OCI-LY1 (cell line): ENCODE results near the gene NDST4.

Source experiments
- H2AFZ ChIP-seq: fragments of 200-600 bp; sonication (generic), shearing (Covaris generic); 2 replicates; pipeline ENCODE4 v1.6.0; 2014; ENCODE audit warnings: antibody characterized with exemption, mild to moderate bottlenecking, low read length
- H3F3A ChIP-seq: fragments of 200-600 bp; sonication (generic), shearing (Covaris generic); 2 replicates; pipeline ENCODE4 v1.6.0; 2014; ENCODE audit warnings: mild to moderate bottlenecking, antibody characterized with exemption, low read length, moderate library complexity; ENCODE audit not compliant: insufficient read depth
- H3K27ac ChIP-seq: fragments of 200-600 bp; sonication (generic); 2 replicates; pipeline ENCODE4 v1.5.1; 2014; ENCODE audit warnings: low read length, mixed run types, mild to moderate bottlenecking, low read depth; ENCODE audit not compliant: poor library complexity, severe bottlenecking
- H3K27me3 ChIP-seq: fragments of 200-600 bp; sonication (generic); 2 replicates; pipeline ENCODE4 v1.6.0; 2014; ENCODE audit warnings: antibody characterized with exemption, mild to moderate bottlenecking, low read length, moderate library complexity; ENCODE audit not compliant: insufficient read depth
- H3K36me3 ChIP-seq: fragments of 200-600 bp; sonication (generic); 2 replicates; pipeline ENCODE4 v1.6.1; 2014; ENCODE audit warnings: mild to moderate bottlenecking, antibody characterized with exemption, low read length, moderate library complexity, mixed read lengths; ENCODE audit not compliant: insufficient read depth
- H3K4me1 ChIP-seq: fragments of 200-600 bp; sonication (generic); 2 replicates; pipeline ENCODE4 v1.5.1; 2014; ENCODE audit warnings: mild to moderate bottlenecking, low read length, moderate library complexity; ENCODE audit not compliant: insufficient read depth, severe bottlenecking
- H3K4me2 ChIP-seq: fragments of 200-600 bp; sonication (generic), shearing (Covaris generic); 2 replicates; pipeline ENCODE4 v1.6.1; 2014; ENCODE audit warnings: low read length
- H3K4me3 ChIP-seq: fragments of 200-600 bp; sonication (generic); 2 replicates; pipeline ENCODE4 v1.5.1; 2014; ENCODE audit warnings: low read length, low read depth, mild to moderate bottlenecking, mixed read lengths; ENCODE audit not compliant: poor library complexity, severe bottlenecking
- H3K79me2 ChIP-seq: fragments of 200-600 bp; shearing (Covaris generic); 2 replicates; pipeline ENCODE4 v1.6.1; 2016; ENCODE audit warnings: mixed run types, low read length, mixed read lengths; ENCODE audit not compliant: insufficient read depth
- H3K9ac ChIP-seq: fragments of 200-600 bp; sonication (generic), shearing (Covaris generic); 2 replicates; pipeline ENCODE4 v1.6.1; 2014; ENCODE audit warnings: mild to moderate bottlenecking, low read length, mixed read lengths
- H3K9me2 ChIP-seq: fragments of 200-600 bp; sonication (generic), shearing (Covaris generic); 2 replicates; pipeline ENCODE4 v1.6.1; 2014; ENCODE audit warnings: low read depth, mild to moderate bottlenecking, low read length, mixed read lengths
- H3K9me3 ChIP-seq: fragments of 200-600 bp; shearing (Covaris generic); 2 replicates; pipeline ENCODE4 v1.6.1; 2014; ENCODE audit warnings: low read length, mixed read lengths
- H4K20me1 ChIP-seq: fragments of 200-600 bp; sonication (generic), shearing (Covaris generic); 2 replicates; pipeline ENCODE4 v1.6.0; 2016; ENCODE audit warnings: mild to moderate bottlenecking, low read length; ENCODE audit not compliant: insufficient read depth
- EZH2 ChIP-seq: fragments of 200-600 bp; sonication (generic), shearing (Covaris generic); IDR thresholded peaks from 2 replicates; pipeline ENCODE4 v1.8.0; 2017; ENCODE audit warnings: borderline replicate concordance, mixed run types, mild to moderate bottlenecking, antibody characterized with exemption, low read length, moderate library complexity, mixed read lengths
- TF ChIP-seq, protein P1 (sequence below): fragments of 200-600 bp; sonication (generic), shearing (Covaris generic); IDR thresholded peaks from 2 replicates; pipeline ENCODE4 v1.5.1; 2017; ENCODE audit warnings: mild to moderate bottlenecking, antibody characterized with exemption, low read length, moderate library complexity, mixed read lengths

NDST4 gene

DNA sequence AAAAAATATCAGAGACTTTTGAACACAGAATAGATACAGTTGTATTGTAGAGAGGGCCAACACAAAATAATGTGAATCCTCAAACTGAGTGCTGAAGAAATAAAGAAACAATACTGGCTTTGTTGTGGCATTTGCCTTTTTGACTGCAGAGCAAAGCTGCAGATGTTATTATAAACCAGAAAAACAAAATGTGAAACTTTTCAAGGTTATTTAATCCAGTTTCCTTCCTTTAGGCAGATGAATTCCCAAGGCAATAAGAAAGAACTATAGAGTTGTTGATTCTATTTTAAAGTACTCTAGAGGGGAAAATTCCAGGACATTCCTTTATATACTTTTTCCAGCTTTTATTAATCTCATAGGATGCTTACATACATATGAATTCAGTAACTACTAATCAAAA lies 186.8 kb downstream of the NDST4 start:
- Histone ChIP-seq H3K79me2 (no peaks in the 10 kb centered on the region), H4K20me1 (no peaks in the 10 kb centered on the region), H3K9me2 (no peaks in the 10 kb centered on the region), H2AFZ (no peak overlapping the region), H3K27ac (no peak overlapping the region), H3K4me2 (no peak overlapping the region), H3K27me3 (no peaks in the 10 kb centered on the region), H3K4me1 (no peaks in the 10 kb centered on the region), H3K4me3 (no peak overlapping the region), H3K36me3 (no peaks in the 10 kb centered on the region), H3K9me3 (no peaks in the 10 kb centered on the region), H3K9ac (no peak overlapping the region), H3F3A (no peaks in the 10 kb centered on the region)
- TF ChIP-seq, protein P1, sequence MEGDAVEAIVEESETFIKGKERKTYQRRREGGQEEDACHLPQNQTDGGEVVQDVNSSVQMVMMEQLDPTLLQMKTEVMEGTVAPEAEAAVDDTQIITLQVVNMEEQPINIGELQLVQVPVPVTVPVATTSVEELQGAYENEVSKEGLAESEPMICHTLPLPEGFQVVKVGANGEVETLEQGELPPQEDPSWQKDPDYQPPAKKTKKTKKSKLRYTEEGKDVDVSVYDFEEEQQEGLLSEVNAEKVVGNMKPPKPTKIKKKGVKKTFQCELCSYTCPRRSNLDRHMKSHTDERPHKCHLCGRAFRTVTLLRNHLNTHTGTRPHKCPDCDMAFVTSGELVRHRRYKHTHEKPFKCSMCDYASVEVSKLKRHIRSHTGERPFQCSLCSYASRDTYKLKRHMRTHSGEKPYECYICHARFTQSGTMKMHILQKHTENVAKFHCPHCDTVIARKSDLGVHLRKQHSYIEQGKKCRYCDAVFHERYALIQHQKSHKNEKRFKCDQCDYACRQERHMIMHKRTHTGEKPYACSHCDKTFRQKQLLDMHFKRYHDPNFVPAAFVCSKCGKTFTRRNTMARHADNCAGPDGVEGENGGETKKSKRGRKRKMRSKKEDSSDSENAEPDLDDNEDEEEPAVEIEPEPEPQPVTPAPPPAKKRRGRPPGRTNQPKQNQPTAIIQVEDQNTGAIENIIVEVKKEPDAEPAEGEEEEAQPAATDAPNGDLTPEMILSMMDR = no peak
- no peak for TF ChIP-seq EZH2

DNA sequence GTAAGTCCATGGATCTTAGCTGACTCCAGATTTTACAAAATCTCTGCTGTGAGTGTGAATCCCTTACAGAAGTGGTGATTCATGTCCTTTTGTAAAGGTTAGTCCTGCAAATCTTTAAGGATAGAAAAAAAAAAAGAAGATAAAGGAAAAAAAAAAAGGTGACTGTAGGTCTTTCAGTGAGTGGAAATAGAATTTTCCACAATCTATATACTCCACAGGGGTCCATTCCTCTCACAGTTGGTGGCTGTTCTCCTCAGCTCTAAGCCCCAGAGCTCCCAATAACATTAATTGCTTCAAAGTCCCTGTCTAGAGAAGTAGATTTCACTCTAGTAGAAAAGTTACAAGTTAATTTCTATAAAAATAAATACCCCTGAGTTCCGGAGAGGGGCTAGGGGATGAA lies 189.1 kb downstream of the NDST4 start:
- H4K20me1 ChIP-seq = no peaks in the 10 kb centered on the region
- TF ChIP-seq, protein P1 = no peak
- TF ChIP-seq EZH2 = no peak
- H3K27ac ChIP-seq = no peak overlapping the region
- no peaks in the 10 kb centered on the region for H3K36me3 ChIP-seq
- no peak overlapping the region for H3K4me3 ChIP-seq
- H3F3A ChIP-seq = no peaks in the 10 kb centered on the region
- no peaks in the 10 kb centered on the region for H3K9me3 ChIP-seq
- no peak overlapping the region for H2AFZ ChIP-seq
- no peaks in the 10 kb centered on the region for H3K79me2 ChIP-seq
- no peaks in the 10 kb centered on the region for H3K4me1 ChIP-seq
- no peak overlapping the region for H3K9ac ChIP-seq
- H3K27me3 ChIP-seq = no peaks in the 10 kb centered on the region
- H3K4me2 ChIP-seq = no peak overlapping the region
- H3K9me2 ChIP-seq = no peaks in the 10 kb centered on the region

- H3K79me2 ChIP-seq = no peaks in the 10 kb centered on the region
- H3K36me3 ChIP-seq = no peaks in the 10 kb centered on the region
Observed at GRCh38 chr4:114922592-114922933, 190.9 kb downstream of the NDST4 start.

More at GRCh38 chr4:114922592-114922933, 190.9 kb downstream of the NDST4 start:
- Histone ChIP-seq H4K20me1 (no peaks in the 10 kb centered on the region), H3K9me3 (no peaks in the 10 kb centered on the region), H3K4me3 (no peak overlapping the region), H3K9ac (no peak overlapping the region), H2AFZ (no peak overlapping the region), H3K4me1 (no peaks in the 10 kb centered on the region), H3K27ac (no peak overlapping the region), H3F3A (no peaks in the 10 kb centered on the region), H3K9me2 (no peaks in the 10 kb centered on the region), H3K27me3 (no peaks in the 10 kb centered on the region), H3K4me2 (no peak overlapping the region)
- TF ChIP-seq, protein P1 = no peak
- no peak for TF ChIP-seq EZH2
